Central memory CD8-positive, alpha-beta T cell (primary cell): Measurements from ENCODE around the gene KRTAP10-12.

ENCODE experiments used
- ATAC-seq: fragments of 150-1000 bp; cut with Tn5 transposase; replicated peaks from 2 replicates; pipeline ENCODE4 v1.10.0; 2022; ENCODE audit warnings: mild to moderate bottlenecking, moderate FRiP score, moderate number of reproducible peaks; ENCODE audit not compliant: poor library complexity, severe bottlenecking; ENCODE audit errors: extremely low read depth
- DNase-seq, 2 donors: peaks; one replicate each; pipeline ENCODE4 v3.0.0; 2021; ENCODE audit warnings: low spot score in 2 of 2
- H3K27ac Mint-ChIP-seq: one replicate; pipeline ENCODE4 v1.8.0; 2022; ENCODE audit warnings: low read depth, mild to moderate bottlenecking, moderate library complexity, mixed read lengths
- H3K27me3 Mint-ChIP-seq: one replicate; pipeline ENCODE4 v1.8.0; 2022; ENCODE audit warnings: mixed read lengths
- H3K36me3 Mint-ChIP-seq: one replicate; pipeline ENCODE4 v1.8.0; 2022; ENCODE audit warnings: mild to moderate bottlenecking, moderate library complexity, mixed read lengths; ENCODE audit not compliant: insufficient read depth
- H3K4me1 Mint-ChIP-seq: one replicate; pipeline ENCODE4 v1.8.0; 2022; ENCODE audit warnings: mixed read lengths
- H3K4me3 Mint-ChIP-seq: one replicate; pipeline ENCODE4 v1.8.0; 2022; ENCODE audit warnings: mild to moderate bottlenecking, moderate library complexity, mixed read lengths
- H3K9me3 Mint-ChIP-seq: one replicate; pipeline ENCODE4 v1.8.0; 2022; ENCODE audit warnings: mixed read lengths

The KRTAP10-12 gene

GRCh38 chr21:44712203-44713028 lies 15.4 kb downstream of the KRTAP10-12 start:
- DNase-seq (no peak), ATAC-seq (no peak)
- Mint-ChIP-seq H3K4me3 (no peak overlapping the region), H3K4me1 (peaks cover 23% of the 10 kb centered on the region), H3K27me3 (peaks cover 100% of the 10 kb centered on the region), H3K27ac (no peak overlapping the region), H3K9me3 (no peaks in the 10 kb centered on the region), H3K36me3 (peaks cover 2% of the 10 kb centered on the region)

- H3K27me3 Mint-ChIP-seq: peaks cover 100% of the 10 kb centered on the region
- ATAC-seq: no peak
- DNase-seq: no peak
Measured at GRCh38 chr21:44713130-44713529, 16.2 kb downstream of the KRTAP10-12 start.

GRCh38 chr21:44713846-44714245 lies 16.9 kb downstream of the KRTAP10-12 start:
- Mint-ChIP-seq H3K27me3 (peaks cover 100% of the 10 kb centered on the region), H3K27ac (no peak overlapping the region), H3K36me3 (no peaks in the 10 kb centered on the region), H3K4me3 (no peak overlapping the region), H3K9me3 (no peaks in the 10 kb centered on the region), H3K4me1 (peaks cover 23% of the 10 kb centered on the region)
- ATAC-seq (no peak), DNase-seq (no peak)

More at GRCh38 chr21:44713130-44713529, 16.2 kb downstream of the KRTAP10-12 start:
- Mint-ChIP-seq H3K4me1 (peaks cover 23% of the 10 kb centered on the region), H3K36me3 (no peaks in the 10 kb centered on the region), H3K27ac (no peak overlapping the region), H3K4me3 (no peak overlapping the region), H3K9me3 (no peaks in the 10 kb centered on the region)

GRCh38 chr21:44714905-44715304 lies 17.9 kb downstream of the KRTAP10-12 start:
- H3K4me3 Mint-ChIP-seq: no peak overlapping the region
- ATAC-seq (no peak), DNase-seq (no peak)
- H3K9me3 Mint-ChIP-seq: no peaks in the 10 kb centered on the region
- H3K36me3 Mint-ChIP-seq: no peaks in the 10 kb centered on the region
- no peak overlapping the region for H3K27ac Mint-ChIP-seq
- H3K27me3 Mint-ChIP-seq: peaks cover 100% of the 10 kb centered on the region
- H3K4me1 Mint-ChIP-seq: peaks cover 13% of the 10 kb centered on the region

- no peak for DNase-seq
- Mint-ChIP-seq H3K27ac (no peak overlapping the region), H3K9me3 (no peaks in the 10 kb centered on the region), H3K4me3 (no peak overlapping the region), H3K36me3 (no peaks in the 10 kb centered on the region), H3K27me3 (peaks cover 97% of the 10 kb centered on the region), H3K4me1 (no peaks in the 10 kb centered on the region)
- ATAC-seq: no peak
Measured at GRCh38 chr21:44716984-44717383, 20.0 kb downstream of the KRTAP10-12 start.

GRCh38 chr21:44718093-44718492 lies 21.1 kb downstream of the KRTAP10-12 start:
- peaks cover 7% of the 10 kb centered on the region for H3K4me1 Mint-ChIP-seq
- DNase-seq (no peak), ATAC-seq (no peak)
- H3K27ac Mint-ChIP-seq: no peak overlapping the region
- no peaks in the 10 kb centered on the region for H3K36me3 Mint-ChIP-seq
- H3K4me3 Mint-ChIP-seq: no peak overlapping the region
- H3K9me3 Mint-ChIP-seq: no peaks in the 10 kb centered on the region
- H3K27me3 Mint-ChIP-seq: peaks cover 94% of the 10 kb centered on the region

- DNase-seq (no peak), ATAC-seq (no peak)
- Mint-ChIP-seq H3K4me3 (no peak overlapping the region), H3K27ac (no peak overlapping the region), H3K36me3 (no peaks in the 10 kb centered on the region), H3K27me3 (peaks cover 92% of the 10 kb centered on the region), H3K9me3 (no peaks in the 10 kb centered on the region), H3K4me1 (peaks cover 12% of the 10 kb centered on the region)
Measured at GRCh38 chr21:44718571-44718970, 21.6 kb downstream of the KRTAP10-12 start.

- Mint-ChIP-seq H3K9me3 (no peaks in the 10 kb centered on the region), H3K4me3 (no peak overlapping the region), H3K36me3 (no peaks in the 10 kb centered on the region), H3K27ac (no peak overlapping the region), H3K27me3 (peaks cover 76% of the 10 kb centered on the region), H3K4me1 (peaks cover 17% of the 10 kb centered on the region)
- no peak for ATAC-seq
- DNase-seq: no peak
Measured at GRCh38 chr21:44720170-44720569, 23.2 kb downstream of the KRTAP10-12 start.

- Mint-ChIP-seq H3K9me3 (no peaks in the 10 kb centered on the region), H3K27ac (peak overlapping the region; percentile 61), H3K36me3 (no peaks in the 10 kb centered on the region), H3K27me3 (peaks cover 74% of the 10 kb centered on the region), H3K4me3 (peak overlapping the region; percentile 73), H3K4me1 (peaks cover 17% of the 10 kb centered on the region)
- ATAC-seq: no peak
- no peak for DNase-seq
Measured at GRCh38 chr21:44722731-44723130, 25.8 kb downstream of the KRTAP10-12 start.

GRCh38 chr21:44723177-44724131 lies 26.5 kb downstream of the KRTAP10-12 start:
- Mint-ChIP-seq H3K36me3 (peaks cover 2% of the 10 kb centered on the region), H3K4me3 (peak overlapping the region; percentile 73), H3K27me3 (peaks cover 71% of the 10 kb centered on the region), H3K9me3 (no peaks in the 10 kb centered on the region), H3K4me1 (peaks cover 17% of the 10 kb centered on the region), H3K27ac (peak overlapping the region; percentile 74)
- DNase-seq: no peak
- ATAC-seq: peak; percentile 56

GRCh38 chr21:44724196-44724595 lies 27.2 kb downstream of the KRTAP10-12 start:
- ATAC-seq: no peak
- Mint-ChIP-seq H3K27me3 (peaks cover 64% of the 10 kb centered on the region), H3K9me3 (no peaks in the 10 kb centered on the region), H3K27ac (peak overlapping the region; percentile 74), H3K4me1 (peaks cover 17% of the 10 kb centered on the region), H3K36me3 (peaks cover 2% of the 10 kb centered on the region), H3K4me3 (no peak overlapping the region)
- DNase-seq: no peak

GRCh38 chr21:44724926-44725325 lies 28.0 kb downstream of the KRTAP10-12 start:
- H3K9me3 Mint-ChIP-seq: no peaks in the 10 kb centered on the region
- no peak overlapping the region for H3K27ac Mint-ChIP-seq
- ATAC-seq (no peak), DNase-seq (no peak)
- H3K4me3 Mint-ChIP-seq: no peak overlapping the region
- peaks cover 17% of the 10 kb centered on the region for H3K4me1 Mint-ChIP-seq
- H3K36me3 Mint-ChIP-seq: peaks cover 2% of the 10 kb centered on the region
- peaks cover 56% of the 10 kb centered on the region for H3K27me3 Mint-ChIP-seq
